ENCODE results near the gene FLRT2. TPM values are rescaled to one million over a fixed set of nuclear protein-coding genes. Genes with fewer than 3 reads are reported as not detected.
A peak's percentile ranks its signal among the peaks of the same experiment; 100 is the strongest.

Gene FLRT2
- polyA plus RNA-seq, 1 experiment, result 20.8 TPM

DNA sequence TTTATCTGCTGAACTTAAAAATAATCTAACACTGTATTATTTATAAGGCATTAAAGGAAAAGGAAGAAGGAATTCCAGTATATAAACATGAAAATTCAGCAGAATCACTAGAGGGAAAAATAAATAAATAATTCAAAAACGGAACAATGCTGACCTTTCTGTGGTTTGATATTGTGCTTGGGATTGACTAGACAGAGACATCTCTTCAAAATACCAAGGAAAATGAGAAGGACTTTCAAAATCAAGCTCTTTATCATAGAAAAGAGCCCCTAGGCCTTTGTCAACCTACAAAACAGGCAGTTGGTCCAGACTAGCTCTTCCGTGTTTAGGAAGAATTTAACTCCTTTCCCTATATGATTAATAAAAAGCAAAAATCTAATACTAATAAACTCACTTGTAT is 6.3 kb upstream of the FLRT2 start:
- H3K4me3 ChIP-seq (ENCODE audit: low read depth, low read length), result no peak overlapping the region
- H3K27ac ChIP-seq (ENCODE audit: low read depth, low read length), result no peak overlapping the region
- POLR2A ChIA-PET, result no interaction called here
- H3K9me3 ChIP-seq (ENCODE audit: control insufficient read depth, insufficient read depth, low read length), result no peaks in the 10 kb centered on the region
- TF ChIP-seq, protein P1, sequence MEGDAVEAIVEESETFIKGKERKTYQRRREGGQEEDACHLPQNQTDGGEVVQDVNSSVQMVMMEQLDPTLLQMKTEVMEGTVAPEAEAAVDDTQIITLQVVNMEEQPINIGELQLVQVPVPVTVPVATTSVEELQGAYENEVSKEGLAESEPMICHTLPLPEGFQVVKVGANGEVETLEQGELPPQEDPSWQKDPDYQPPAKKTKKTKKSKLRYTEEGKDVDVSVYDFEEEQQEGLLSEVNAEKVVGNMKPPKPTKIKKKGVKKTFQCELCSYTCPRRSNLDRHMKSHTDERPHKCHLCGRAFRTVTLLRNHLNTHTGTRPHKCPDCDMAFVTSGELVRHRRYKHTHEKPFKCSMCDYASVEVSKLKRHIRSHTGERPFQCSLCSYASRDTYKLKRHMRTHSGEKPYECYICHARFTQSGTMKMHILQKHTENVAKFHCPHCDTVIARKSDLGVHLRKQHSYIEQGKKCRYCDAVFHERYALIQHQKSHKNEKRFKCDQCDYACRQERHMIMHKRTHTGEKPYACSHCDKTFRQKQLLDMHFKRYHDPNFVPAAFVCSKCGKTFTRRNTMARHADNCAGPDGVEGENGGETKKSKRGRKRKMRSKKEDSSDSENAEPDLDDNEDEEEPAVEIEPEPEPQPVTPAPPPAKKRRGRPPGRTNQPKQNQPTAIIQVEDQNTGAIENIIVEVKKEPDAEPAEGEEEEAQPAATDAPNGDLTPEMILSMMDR (IDR thresholded peaks at IDR 0.05; ENCODE audit: low read depth, low read length), result no peak
- CTCF ChIA-PET, result no interaction called here
- no peaks in the 10 kb centered on the region for H3K27me3 ChIP-seq (ENCODE audit: control insufficient read depth, insufficient read depth, low read length)
- DNase-seq (ENCODE audit: low read depth, low spot score), result no peak

DNA sequence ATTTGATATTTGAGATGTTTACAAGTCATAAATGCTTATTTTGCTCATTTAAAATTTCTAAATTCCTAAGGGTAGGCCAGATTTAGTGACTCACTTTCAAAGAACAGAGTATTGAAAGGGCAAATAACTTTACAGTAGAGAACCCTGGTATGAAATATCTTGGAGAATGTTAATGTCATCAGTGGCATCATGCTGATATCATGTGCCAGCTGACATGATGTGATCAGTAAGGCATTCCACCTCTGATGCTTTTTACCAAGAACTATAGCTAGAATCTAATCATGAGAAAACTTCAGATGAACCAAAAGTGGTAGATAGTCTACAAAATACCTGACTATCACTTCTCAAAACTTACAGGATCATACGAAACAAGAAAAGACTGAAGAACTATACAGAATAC is 2.9 kb upstream of the FLRT2 start:
- Histone ChIP-seq H3K27me3 (ENCODE audit: control insufficient read depth, insufficient read depth, low read length) (no peaks in the 10 kb centered on the region), H3K9me3 (ENCODE audit: control insufficient read depth, insufficient read depth, low read length) (no peaks in the 10 kb centered on the region; the same call in 1 of the 2 replicates), H3K27ac (ENCODE audit: low read depth, low read length) (no peak overlapping the region), H3K4me3 (ENCODE audit: low read depth, low read length) (no peak overlapping the region)
- DNase-seq (ENCODE audit: low read depth, low spot score), result no peak
- TF ChIP-seq, protein P1 (IDR thresholded peaks at IDR 0.05; ENCODE audit: low read depth, low read length), result no peak
- POLR2A ChIA-PET, result no interaction called here
- CTCF ChIA-PET, result interaction anchor here (0.5 to 3.7 kb wide), 6 partner anchors 9 to 1183 kb away, joined by 3 to 16 read pairs (median 4); no protein-coding TSS in a partner anchor

DNA sequence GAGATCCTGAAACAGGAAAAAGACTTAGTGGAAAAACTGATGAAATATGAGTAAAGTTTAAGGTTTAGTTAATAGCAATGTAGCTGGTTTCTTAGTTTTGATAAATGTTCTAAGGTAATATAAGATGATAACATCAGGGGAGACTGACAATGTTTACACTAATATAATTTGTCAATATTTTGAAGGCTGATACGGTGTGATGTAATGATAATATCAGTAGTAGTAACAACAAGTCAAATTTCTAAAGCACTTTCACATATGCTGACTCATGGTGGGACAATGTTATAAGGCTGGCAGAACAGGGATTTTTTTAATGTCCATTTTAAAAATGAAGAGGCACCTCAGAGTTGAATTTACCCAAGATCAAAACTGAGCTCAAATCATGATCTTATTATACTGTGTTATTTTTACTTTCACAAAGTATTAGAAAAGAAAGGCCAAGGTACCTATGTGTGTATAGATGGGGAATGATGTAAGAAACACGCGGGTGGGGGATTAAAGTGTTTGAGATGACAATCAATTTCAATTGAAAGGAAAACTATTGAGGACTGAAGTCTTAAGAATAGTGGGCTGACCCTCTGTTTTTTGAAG is 2.4 kb upstream of the FLRT2 start:
- POLR2A ChIA-PET, result no interaction called here
- Histone ChIP-seq H3K9me3 (ENCODE audit: control insufficient read depth, insufficient read depth, low read length) (no peaks in the 10 kb centered on the region; the same call in 1 of the 2 replicates), H3K27me3 (ENCODE audit: control insufficient read depth, insufficient read depth, low read length) (no peaks in the 10 kb centered on the region), H3K4me3 (ENCODE audit: low read depth, low read length) (no peak overlapping the region; the same call in 1 of the 2 replicates), H3K27ac (ENCODE audit: low read depth, low read length) (no peak overlapping the region)
- no peak for DNase-seq (ENCODE audit: low read depth, low spot score)
- TF ChIP-seq, protein P1 (IDR thresholded peaks at IDR 0.05; ENCODE audit: low read depth, low read length), result no peak
- CTCF ChIA-PET, result interaction anchor here (0.5 to 3.7 kb wide), 11 partner anchors 8 to 1184 kb away, joined by 3 to 16 read pairs (median 4); no protein-coding TSS in a partner anchor

DNA sequence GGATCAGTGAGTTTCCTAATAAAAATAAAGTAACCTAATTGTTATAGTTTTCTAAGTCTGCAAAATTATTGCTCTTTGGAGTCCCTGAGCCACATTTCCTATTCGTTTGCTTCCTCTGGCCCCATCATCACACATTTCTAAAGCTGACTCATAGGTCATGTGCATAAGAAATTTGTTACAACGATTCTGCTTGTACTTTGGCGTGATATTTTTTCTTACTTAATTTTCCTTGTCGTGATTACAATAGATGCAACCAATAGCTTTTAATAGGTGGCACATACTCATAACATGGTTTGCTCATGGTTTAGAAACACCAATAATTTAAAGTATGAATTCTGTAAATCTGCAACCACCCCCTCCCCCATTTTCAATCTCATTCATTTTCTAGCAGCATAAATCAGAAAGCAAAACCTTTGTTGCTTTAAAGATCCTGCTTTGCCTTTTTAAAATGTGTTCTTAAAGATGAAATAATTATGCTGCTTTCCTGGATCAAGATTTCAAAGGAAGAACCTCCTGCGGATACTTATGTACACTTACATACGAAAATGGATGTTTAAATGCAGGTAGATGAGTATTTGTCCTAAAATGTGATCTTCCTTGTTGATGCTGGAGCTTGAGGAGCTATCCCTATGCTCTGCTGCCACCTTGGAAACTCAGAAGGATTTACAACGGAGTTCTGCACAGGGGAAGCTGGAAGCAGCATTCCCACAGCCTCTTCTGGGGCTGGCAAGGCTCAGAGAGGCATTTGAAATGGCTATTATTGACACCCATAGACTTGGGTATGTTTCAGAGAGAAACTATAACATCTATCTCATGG is 1.7 kb upstream of the FLRT2 start:
- ChIA-PET CTCF (interaction anchor here (0.5 to 3.7 kb wide), 14 partner anchors 10 to 1340 kb away, joined by 3 to 16 read pairs (median 4); no protein-coding TSS in a partner anchor), POLR2A (interaction anchor here (0.9 to 1.6 kb wide), 3 partner anchors 11 to 212 kb away, joined by 3 to 4 read pairs (median 3); no protein-coding TSS in a partner anchor)
- Histone ChIP-seq H3K4me3 (ENCODE audit: low read depth, low read length) (peak overlapping the region; percentile 82), H3K9me3 (ENCODE audit: control insufficient read depth, insufficient read depth, low read length) (no peaks in the 10 kb centered on the region; the same call in 1 of the 2 replicates), H3K27ac (ENCODE audit: low read depth, low read length) (peak overlapping the region; percentile 73), H3K27me3 (ENCODE audit: control insufficient read depth, insufficient read depth, low read length) (no peaks in the 10 kb centered on the region)
- no peak for DNase-seq (ENCODE audit: low read depth, low spot score)
- TF ChIP-seq, protein P1 (IDR thresholded peaks at IDR 0.05; ENCODE audit: low read depth, low read length), result peak; percentile 78
